ENCODE measurements around the gene GUCY1A1. TPM values are rescaled to one million over a fixed set of nuclear protein-coding genes. Genes with fewer than 3 reads are reported as not detected.
A peak's percentile ranks its signal among the peaks of the same experiment; 100 is the strongest.

GUCY1A1 gene
- total RNA-seq, 1 donor from 2014 or later = 4.9 TPM

- ATAC-seq (peak; percentile 56), DNase-seq (ENCODE audit: low spot score) (no peak)
Measured at GRCh38 chr4:155769090-155769489, 102.4 kb downstream of the GUCY1A1 start.

- ATAC-seq (no peak), DNase-seq (ENCODE audit: low spot score) (no peak)
Measured at GRCh38 chr4:155772459-155773195, 106.0 kb downstream of the GUCY1A1 start.

- ATAC-seq (no peak), DNase-seq (ENCODE audit: low spot score) (no peak)
Measured at GRCh38 chr4:155773196-155773800, 106.7 kb downstream of the GUCY1A1 start.

DNA sequence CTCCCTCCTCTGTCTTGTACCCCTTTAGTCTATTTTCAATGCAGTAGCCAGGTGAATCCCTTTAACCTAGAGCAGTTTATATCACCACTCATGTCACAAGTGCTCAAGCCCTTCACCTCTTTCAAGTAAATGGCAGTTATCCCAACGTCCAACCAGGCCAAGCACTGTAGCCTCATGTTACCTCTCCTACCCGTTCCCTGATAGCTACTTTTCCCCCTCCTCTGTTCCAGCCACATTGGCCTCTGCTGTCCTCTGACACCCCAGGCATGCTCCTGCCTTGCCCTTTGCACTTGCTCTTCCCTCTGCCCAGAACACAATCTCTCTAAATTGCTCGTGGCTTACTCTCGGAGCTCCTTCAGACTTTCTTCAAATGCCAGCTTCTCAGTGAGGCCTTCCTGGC lies 107.4 kb downstream of the GUCY1A1 start:
- ATAC-seq = peak; percentile 80
- no peak for DNase-seq (ENCODE audit: low spot score)

DNA sequence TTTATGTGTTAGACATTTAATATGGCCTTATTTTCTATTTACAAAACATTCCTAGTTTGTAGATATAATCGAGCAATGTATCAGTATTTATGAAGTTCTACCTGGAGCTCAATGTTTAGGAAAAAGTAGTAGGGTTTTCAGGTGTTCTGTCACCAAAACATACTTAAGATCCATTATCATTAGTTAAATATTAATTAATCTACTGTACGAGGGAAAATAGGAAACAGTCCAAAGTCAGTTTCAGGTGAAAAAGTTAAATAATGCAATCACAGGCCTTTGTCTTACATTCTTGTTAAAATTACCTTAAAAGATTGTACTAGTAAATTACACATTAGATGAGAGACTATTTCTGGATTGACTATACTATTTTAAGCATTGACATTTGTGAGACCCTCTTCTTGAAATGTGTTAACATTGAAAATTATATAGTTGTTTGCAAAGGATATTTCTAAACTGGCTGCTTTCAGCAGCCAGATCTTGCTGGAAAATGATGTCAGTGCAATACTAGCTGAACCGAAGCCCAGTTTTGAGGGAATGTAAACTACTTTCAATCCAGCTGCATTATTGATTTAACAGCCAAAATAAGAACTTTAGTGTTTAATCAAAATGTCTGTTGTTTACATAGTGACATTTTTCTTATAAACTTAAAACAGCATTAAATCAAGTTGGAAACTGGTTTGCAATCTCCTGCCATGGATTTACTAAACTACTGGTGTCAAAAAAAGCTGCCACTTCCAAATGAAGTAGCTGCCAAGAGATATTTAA lies 111.5 kb downstream of the GUCY1A1 start:
- ATAC-seq = peak; percentile 84

GRCh38 chr4:155780775-155781174 lies 114.1 kb downstream of the GUCY1A1 start:
- no peak for DNase-seq (ENCODE audit: low spot score)
- no peak for ATAC-seq

More for the DNA sequence above, 111.5 kb downstream of the GUCY1A1 start:
- DNase-seq (ENCODE audit: low spot score) = peak; percentile 53

DNA sequence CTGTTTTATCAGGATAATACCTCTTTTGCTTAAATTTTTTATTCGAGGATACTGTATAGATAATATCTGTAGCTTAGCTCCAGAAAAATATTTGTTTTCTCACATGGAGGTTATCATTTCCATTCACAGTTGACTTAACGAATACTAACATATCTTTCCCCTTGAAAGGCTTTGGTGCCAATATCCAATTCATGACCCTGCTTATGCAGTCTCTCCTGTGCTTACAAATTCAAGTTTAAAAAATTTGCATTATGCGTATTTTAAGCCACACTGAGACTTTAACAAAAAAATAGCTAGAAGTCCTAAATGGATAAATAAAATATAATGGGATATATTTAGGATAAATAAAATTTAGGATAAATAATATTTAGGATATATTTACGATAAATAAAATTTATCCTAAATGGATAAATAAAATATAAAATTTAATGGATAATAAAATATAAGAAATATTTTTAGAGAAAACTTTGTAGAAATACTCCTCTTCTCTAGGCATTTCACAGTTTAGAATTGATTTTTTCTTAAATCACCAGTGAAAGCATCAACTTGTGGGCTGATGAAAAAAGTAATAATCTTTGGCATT lies 114.7 kb downstream of the GUCY1A1 start:
- no peak for ATAC-seq
- DNase-seq (ENCODE audit: low spot score) = no peak

Other genes starting within 250 kb of the GUCY1A1 start
- 2.1 TPM for gene GUCY1B1, start 92.2 kb downstream of the GUCY1A1 start, total RNA-seq
- gene ASIC5, start 199.4 kb downstream of the GUCY1A1 start, total RNA-seq = not detected
- gene TDO2, start 236.8 kb downstream of the GUCY1A1 start, total RNA-seq = 520 TPM